IMR-90 (cell line): ENCODE measurements around the gene LRRC8B. TPM values are rescaled to one million over a fixed set of nuclear protein-coding genes. Genes with fewer than 3 reads are reported as not detected.

Experiments used
- ATAC-seq: fragments of 200-7000 bp; cut with Tn5 transposase; 2 replicates; pipeline ENCODE4 v1.9.1; 2020; ENCODE audit warnings: low read depth, mild to moderate bottlenecking, moderate library complexity
- BruUV-seq: library from RNA; stranded (reverse); fragments of 400-500 nt; replicated peaks from 2 replicates; lab custom pipeline; 2021; lab: Mats Ljungman, UMichigan
- CTCF ChIA-PET: fragments of 300-600 bp; formaldehyde crosslinking; extraction: SDS; loops from one replicate; lab custom pipeline; 2021; ENCODE audit warnings: antibody characterized with exemption; lab: Yijun Ruan, JAX
- POLR2A ChIA-PET: fragments of 300-600 bp; sonication (Branson Sonifier 250); formaldehyde crosslinking; loops from one replicate; lab custom pipeline; 2022; ENCODE audit warnings: antibody characterized with exemption; ENCODE audit not compliant: unreplicated experiment; lab: Charles Lee
- DNase-seq: peaks from one replicate; pipeline ENCODE4 v3.0.0; 2013
- H2AFZ ChIP-seq: replicated peaks from 2 replicates; pipeline ENCODE3; 2013; ENCODE audit warnings: low read length, mild to moderate bottlenecking; ENCODE audit not compliant: poor library complexity
- H2AK5ac ChIP-seq: 2 replicates; pipeline ENCODE4 v1.6.1; 2013; ENCODE audit warnings: low read depth, low read length, inconsistent platforms
- H2AK9ac ChIP-seq: replicated peaks from 2 replicates; pipeline ENCODE3; 2013; ENCODE audit warnings: mild to moderate bottlenecking, low read depth, low read length, moderate library complexity; ENCODE audit not compliant: poor library complexity
- H2BK120ac ChIP-seq: 2 replicates; pipeline ENCODE4 v1.6.1; 2013; ENCODE audit warnings: low read depth, low read length, inconsistent platforms
- H2BK15ac ChIP-seq: 3 replicates; pipeline ENCODE4 v1.6.1; 2013; ENCODE audit warnings: low read depth, low read length, inconsistent platforms
- H2BK20ac ChIP-seq: 2 replicates; pipeline ENCODE4 v1.6.1; 2013; ENCODE audit warnings: low read depth, mild to moderate bottlenecking, inconsistent platforms, low read length, moderate library complexity
- H2BK5ac ChIP-seq: 2 replicates; pipeline ENCODE4 v1.6.1; 2013; ENCODE audit warnings: mild to moderate bottlenecking, low read depth, low read length, inconsistent platforms; ENCODE audit not compliant: poor library complexity, severe bottlenecking
- H3K14ac ChIP-seq: replicated peaks from 2 replicates; pipeline ENCODE4 v1.6.1; 2013; ENCODE audit warnings: low read depth, low read length, inconsistent platforms
- H3K18ac ChIP-seq: 2 replicates; pipeline ENCODE4 v1.6.1; 2013; ENCODE audit warnings: low read depth, low read length, control low read depth
- H3K23ac ChIP-seq: 2 replicates; pipeline ENCODE4 v1.6.1; 2013; ENCODE audit warnings: low read depth, low read length, inconsistent platforms
- H3K27ac ChIP-seq: 2 replicates; pipeline ENCODE4 v1.5.1; 2013; ENCODE audit warnings: mild to moderate bottlenecking, control low read depth, low read length; ENCODE audit not compliant: insufficient read depth
- H3K27me3 ChIP-seq: 2 replicates; pipeline ENCODE4 v1.6.1; 2013; ENCODE audit warnings: low read length; ENCODE audit not compliant: control insufficient read depth, insufficient read depth
- H3K36me3 ChIP-seq: 2 replicates; pipeline ENCODE4 v1.6.1; 2013; ENCODE audit warnings: low read length, mixed read lengths; ENCODE audit not compliant: control insufficient read depth, insufficient read depth
- H3K4ac ChIP-seq: 2 replicates; pipeline ENCODE4 v1.6.1; 2013; ENCODE audit warnings: low read depth, low read length, inconsistent platforms
- H3K4me1 ChIP-seq: 2 replicates; pipeline ENCODE4 v1.6.1; 2013; ENCODE audit warnings: low read length, mixed read lengths; ENCODE audit not compliant: control insufficient read depth, insufficient read depth
- H3K4me2 ChIP-seq: 2 replicates; pipeline ENCODE4 v1.6.1; 2013; ENCODE audit warnings: low read depth, mild to moderate bottlenecking, control low read depth, low read length, moderate library complexity
- H3K4me3 ChIP-seq: 2 replicates; pipeline ENCODE4 v1.5.1; 2013; ENCODE audit warnings: low read depth, mild to moderate bottlenecking, control low read depth, low read length, moderate library complexity; ENCODE audit not compliant: insufficient read depth
- H3K56ac ChIP-seq: 2 replicates; pipeline ENCODE4 v1.6.1; 2013; ENCODE audit warnings: low read length, inconsistent platforms; ENCODE audit not compliant: insufficient read depth; ENCODE audit errors: extremely low read depth
- H3K79me1 ChIP-seq, 2 experiments: 2 replicates each; pipeline ENCODE4 v1.6.1; 2013; ENCODE audit warnings: low read length in 2 of 2, inconsistent platforms in 1 of 2, low read depth in 1 of 2
- H3K9ac ChIP-seq: 2 replicates; pipeline ENCODE4 v1.6.1; 2013; ENCODE audit warnings: low read depth, low read length, control low read depth
- H3K9me1 ChIP-seq: 2 replicates; pipeline ENCODE4 v1.6.1; 2013; ENCODE audit warnings: low read length, inconsistent platforms; ENCODE audit not compliant: insufficient read depth
- H3K9me3 ChIP-seq: 2 replicates; pipeline ENCODE4 v1.6.1; 2013; ENCODE audit warnings: low read length; ENCODE audit not compliant: control insufficient read depth, insufficient read depth
- H4K20me1 ChIP-seq: 2 replicates; pipeline ENCODE4 v1.6.1; 2013; ENCODE audit warnings: low read length, inconsistent platforms; ENCODE audit not compliant: insufficient read depth
- H4K5ac ChIP-seq: 2 replicates; pipeline ENCODE4 v1.6.1; 2013; ENCODE audit warnings: mild to moderate bottlenecking, low read depth, low read length, control low read depth
- H4K8ac ChIP-seq, 2 experiments: 2 replicates each; pipeline ENCODE4 v1.6.1; 2013; ENCODE audit warnings: low read depth in 2 of 2, low read length in 2 of 2, control low read depth in 1 of 2, inconsistent platforms in 1 of 2
- H4K91ac ChIP-seq: 2 replicates; pipeline ENCODE4 v1.6.1; 2013; ENCODE audit warnings: low read depth, low read length, inconsistent platforms; ENCODE audit not compliant: insufficient read depth
- BHLHE40 ChIP-seq: fragments of 150-350 bp; IDR thresholded peaks from 2 replicates; pipeline ENCODE4 v1.6.1; 2016; ENCODE audit warnings: mild to moderate bottlenecking, low read depth, low read length
- CEBPB ChIP-seq: IDR thresholded peaks from 2 replicates; pipeline ENCODE4 v1.6.1; 2012; ENCODE audit warnings: low read depth, low read length, improper control_type of control experiment
- CHD1 ChIP-seq: IDR thresholded peaks from 2 replicates; pipeline ENCODE4 v1.6.1; 2012; ENCODE audit warnings: low read depth, low read length, improper control_type of control experiment
- CTCF ChIP-seq: conservative IDR thresholded peaks from 2 replicates; pipeline ENCODE4 v1.5.1; 2012; ENCODE audit warnings: mild to moderate bottlenecking, low read depth, low read length, improper control_type of control experiment
- FOS ChIP-seq: fragments of 150-350 bp; IDR thresholded peaks from 2 replicates; pipeline ENCODE4 v1.6.1; 2016; ENCODE audit warnings: low read depth, low read length
- MAFK ChIP-seq: IDR thresholded peaks from 2 replicates; pipeline ENCODE4 v1.6.1; 2012; ENCODE audit warnings: low read depth, low read length, improper control_type of control experiment
- MAZ ChIP-seq: IDR thresholded peaks from 2 replicates; pipeline ENCODE4 v1.6.1; 2012; ENCODE audit warnings: low read depth, mild to moderate bottlenecking, low read length, improper control_type of control experiment, moderate library complexity, borderline replicate concordance
- MXI1 ChIP-seq: IDR thresholded peaks from 2 replicates; pipeline ENCODE4 v1.6.1; 2012; ENCODE audit warnings: low read depth, mild to moderate bottlenecking, low read length, moderate library complexity, borderline replicate concordance
- NFE2L2 ChIP-seq: fragments of 150-350 bp; IDR thresholded peaks from 2 replicates; pipeline ENCODE4 v1.6.1; 2016; ENCODE audit warnings: low read depth, mild to moderate bottlenecking, low read length
- POLR2A ChIP-seq: IDR thresholded peaks from 2 replicates; pipeline ENCODE4 v1.6.1; 2012; ENCODE audit warnings: mild to moderate bottlenecking, low read depth, low read length
- RAD21 ChIP-seq: IDR thresholded peaks from 2 replicates; pipeline ENCODE4 v1.6.1; 2012; ENCODE audit warnings: low read length, improper control_type of control experiment
- RCOR1 ChIP-seq: IDR thresholded peaks from 2 replicates; pipeline ENCODE4 v1.6.1; 2012; ENCODE audit warnings: mild to moderate bottlenecking, low read length, improper control_type of control experiment; ENCODE audit not compliant: insufficient replicate concordance
- RFX5 ChIP-seq: IDR thresholded peaks from 2 replicates; pipeline ENCODE4 v1.8.0; 2012; ENCODE audit warnings: low read depth, mild to moderate bottlenecking, low read length, moderate library complexity
- SMC3 ChIP-seq: fragments of 150-350 bp; IDR thresholded peaks from 2 replicates; pipeline ENCODE4 v1.6.1; 2016; ENCODE audit warnings: low read depth, mild to moderate bottlenecking, antibody characterized with exemption, low read length, moderate library complexity
- WGBS, 2 experiments: methylation state at CpG; one replicate each; pipeline versions ENCODE4 v1.1.5 to v1.1.7; 2013; ENCODE audit warnings: missing lambda C conversion rate in 2 of 2; ENCODE audit not compliant: insufficient read length in 1 of 2; ENCODE audit errors: extremely low coverage in 2 of 2; 5-methylcytosine and 5-hydroxymethylcytosine counted together
- dilution Hi-C: fragments of 300-500 bp; cut with HindIII; formaldehyde crosslinking; loops from one replicate; pipeline ENCODE4 v1.14.3; 2018; ENCODE audit warnings: low sequenced_read_pairs; ENCODE audit not compliant: unreplicated experiment
- in situ Hi-C: fragments of 300-500 bp; cut with MboI; formaldehyde crosslinking; loops from 3 replicates; pipeline ENCODE4 v1.14.3; 2019; ENCODE audit warnings: low sequenced_read_pairs, inconsistent platforms, mixed read lengths
- intact Hi-C: fragments of 100-400 bp; cut with micrococcal nuclease; formaldehyde crosslinking; loops from 2 replicates; pipeline ENCODE4 v1.10.0; 2022
- polyA plus RNA-seq, 3 experiments: library from polyadenylated mRNA; depleted of rRNA; stranded (reverse); fragments of >200 nt; gene quantifications; 2 replicates each; pipeline ENCODE4 v1.2.3, GENCODE V29; 2012; ENCODE audit warnings: low replicate concordance in 1 of 3
- total RNA-seq: library from RNA; depleted of rRNA; stranded (reverse); fragments of >200 nt; gene quantifications from 2 replicates; pipeline ENCODE4 v1.2.3, GENCODE V29; 2012
- TF ChIP-seq, protein P1 (sequence below): fragments of 150-350 bp; IDR thresholded peaks from 2 replicates; pipeline ENCODE4 v1.6.1; 2017; ENCODE audit warnings: mild to moderate bottlenecking, antibody characterized with exemption, low read length, low read depth
- TF ChIP-seq, protein P2 (sequence below): fragments of 150-350 bp; IDR thresholded peaks from 2 replicates; pipeline ENCODE4 v1.6.1; 2016; ENCODE audit warnings: low read depth, mild to moderate bottlenecking, low read length, moderate library complexity, borderline replicate concordance

The LRRC8B gene
- total and polyA plus RNA-seq, 2 of the 4 experiments (the other 2 are of a cell fraction), result 0.74 to 1.8 TPM

- Histone ChIP-seq H3K4me2 (no peak overlapping the region), H2BK120ac (no peak overlapping the region), H4K8ac (no peak overlapping the region), H3K36me3 (no peaks in the 10 kb centered on the region), H3K14ac (no peak overlapping the region), H3K79me1 (no peaks in the 10 kb centered on the region), H2AK5ac (no peak overlapping the region), H3K4me1 (0 out of 2 replicates have a peak, but pooled peaks cover 2% of the 10 kb centered on the region), H2BK15ac (no peak overlapping the region), H3K18ac (no peak overlapping the region), H4K5ac (no peak overlapping the region), H3K27me3 (no peaks in the 10 kb centered on the region), H2AFZ (no peak overlapping the region), H3K9me3 (no peaks in the 10 kb centered on the region), H3K9ac (no peak overlapping the region), H3K4me3 (no peak overlapping the region), H3K56ac (no peak overlapping the region), H3K23ac (no peak overlapping the region), H2AK9ac (no peak overlapping the region), H2BK20ac (no peak overlapping the region), H2BK5ac (no peak overlapping the region), H3K27ac (no peak overlapping the region), H4K20me1 (no peaks in the 10 kb centered on the region), H3K9me1 (no peaks in the 10 kb centered on the region), H4K91ac (no peak overlapping the region), H3K4ac (no peak overlapping the region)
- dilution Hi-C loops, result loop anchor here (25.0 kb wide), 1 partner anchor 109 kb away; no protein-coding TSS in a partner anchor
- in situ Hi-C loops, result no loop called here
- intact Hi-C loops, result no loop called here
- ChIA-PET CTCF (no interaction called here), POLR2A (interaction anchor here (0.9 kb wide), 1 partner anchor 166 kb away, joined by 4 read pairs; no protein-coding TSS in a partner anchor)
- DNase-seq (no peak), ATAC-seq (peak; percentile 21; the same call in 1 of the 2 replicates)
- no peak for TF ChIP-seq CEBPB
- TF ChIP-seq MXI1, result no peak
- no peak for TF ChIP-seq MAZ
- no peak for TF ChIP-seq MAFK
- no peak for TF ChIP-seq SMC3
- no peak for TF ChIP-seq RCOR1
- no peak for TF ChIP-seq CHD1
- TF ChIP-seq, protein P1, sequence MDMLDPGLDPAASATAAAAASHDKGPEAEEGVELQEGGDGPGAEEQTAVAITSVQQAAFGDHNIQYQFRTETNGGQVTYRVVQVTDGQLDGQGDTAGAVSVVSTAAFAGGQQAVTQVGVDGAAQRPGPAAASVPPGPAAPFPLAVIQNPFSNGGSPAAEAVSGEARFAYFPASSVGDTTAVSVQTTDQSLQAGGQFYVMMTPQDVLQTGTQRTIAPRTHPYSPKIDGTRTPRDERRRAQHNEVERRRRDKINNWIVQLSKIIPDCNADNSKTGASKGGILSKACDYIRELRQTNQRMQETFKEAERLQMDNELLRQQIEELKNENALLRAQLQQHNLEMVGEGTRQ, result no peak
- no peak for TF ChIP-seq FOS
- TF ChIP-seq, protein P2, sequence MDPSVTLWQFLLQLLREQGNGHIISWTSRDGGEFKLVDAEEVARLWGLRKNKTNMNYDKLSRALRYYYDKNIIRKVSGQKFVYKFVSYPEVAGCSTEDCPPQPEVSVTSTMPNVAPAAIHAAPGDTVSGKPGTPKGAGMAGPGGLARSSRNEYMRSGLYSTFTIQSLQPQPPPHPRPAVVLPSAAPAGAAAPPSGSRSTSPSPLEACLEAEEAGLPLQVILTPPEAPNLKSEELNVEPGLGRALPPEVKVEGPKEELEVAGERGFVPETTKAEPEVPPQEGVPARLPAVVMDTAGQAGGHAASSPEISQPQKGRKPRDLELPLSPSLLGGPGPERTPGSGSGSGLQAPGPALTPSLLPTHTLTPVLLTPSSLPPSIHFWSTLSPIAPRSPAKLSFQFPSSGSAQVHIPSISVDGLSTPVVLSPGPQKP, result no peak
- TF ChIP-seq RFX5, result no peak
- no peak for TF ChIP-seq NFE2L2
- no peak for TF ChIP-seq RAD21
- TF ChIP-seq POLR2A, result no peak
- no peak for TF ChIP-seq CTCF
- no peak for TF ChIP-seq BHLHE40
- BruUV-seq, result no TSS peak
- WGBS, 2 experiments, result no CpG with 5 or more reads among the region's 2 CpGs
These were observed 72.1 kb downstream of the LRRC8B start for GRCh38 chr1:89596698-89597097.
